GM18519 (cell line): ENCODE measurements around the gene GPATCH1.

Source experiments
- ATAC-seq: cut with Tn5 transposase; IDR thresholded peaks from one replicate; pipeline ENCODE4 v1.9.1; 2021; ENCODE audit warnings: mild to moderate bottlenecking, moderate library complexity; ENCODE audit not compliant: unreplicated experiment, low FRiP score

The GPATCH1 gene

GRCh38 chr19:33062902-33063301 is 18.1 kb upstream of the GPATCH1 start:
- no peak for ATAC-seq

- no peak for ATAC-seq
These were observed 17.6 kb upstream of the GPATCH1 start for GRCh38 chr19:33063356-33063752.

GRCh38 chr19:33063753-33064457 is 17.1 kb upstream of the GPATCH1 start:
- no peak for ATAC-seq

GRCh38 chr19:33064458-33064791 is 16.6 kb upstream of the GPATCH1 start:
- ATAC-seq, result no peak

- ATAC-seq, result no peak
These were observed 16.0 kb upstream of the GPATCH1 start, which contains the start of gene RHPN2 for GRCh38 chr19:33064792-33065550. RHPN2 (minus strand) TSS chr19:33064888; CDS start chr19:33064852, 36 bp downstream.

GRCh38 chr19:33066543-33066942 is 14.4 kb upstream of the GPATCH1 start:
- ATAC-seq, result no peak

- ATAC-seq, result no peak
These were observed 13.9 kb upstream of the GPATCH1 start for GRCh38 chr19:33067121-33067520.

GRCh38 chr19:33071887-33072286 is 9.1 kb upstream of the GPATCH1 start:
- no peak for ATAC-seq

- ATAC-seq, result no peak
These were observed 5.5 kb upstream of the GPATCH1 start for GRCh38 chr19:33075519-33075918.

- ATAC-seq, result no peak
These were observed 4.7 kb downstream of the GPATCH1 start for GRCh38 chr19:33085570-33086128.

- ATAC-seq, result no peak
These were observed 6.0 kb downstream of the GPATCH1 start for GRCh38 chr19:33086955-33087354.

- no peak for ATAC-seq
These were observed 8.0 kb downstream of the GPATCH1 start for GRCh38 chr19:33089010-33089409.

- ATAC-seq, result no peak
These were observed 9.2 kb downstream of the GPATCH1 start for GRCh38 chr19:33090179-33090578.

GRCh38 chr19:33093420-33094210 is 12.6 kb downstream of the GPATCH1 start:
- ATAC-seq, result no peak

GRCh38 chr19:33094436-33095067 is 13.6 kb downstream of the GPATCH1 start:
- no peak for ATAC-seq

- no peak for ATAC-seq
These were observed 15.0 kb downstream of the GPATCH1 start for GRCh38 chr19:33096005-33096404.

GRCh38 chr19:33098055-33098534 is 17.1 kb downstream of the GPATCH1 start:
- ATAC-seq, result no peak

GRCh38 chr19:33100894-33101644 is 20.1 kb downstream of the GPATCH1 start:
- no peak for ATAC-seq

GRCh38 chr19:33102893-33103292 is 21.9 kb downstream of the GPATCH1 start:
- ATAC-seq, result no peak

- no peak for ATAC-seq
These were observed 27.2 kb downstream of the GPATCH1 start for GRCh38 chr19:33108161-33108560.
